Esophagus muscularis mucosa (tissue), 4 donors: ENCODE data around the gene ARL17B. TPM values are rescaled to one million over a fixed set of nuclear protein-coding genes. Genes with fewer than 3 reads are reported as not detected.
"Not testable (repeated sequence)": the region's sequence is repeated elsewhere in the genome, so short reads cannot be mapped to it uniquely, and the experiment has no call there.

Source experiments
- DNase-seq: peaks from one replicate; pipeline ENCODE4 v3.0.0-alpha.2; 2017; ENCODE audit errors: extremely low spot score
- H3K27ac ChIP-seq, 4 donors: fragments of 200-600 bp; sonication (generic); replicated peaks in 1 of 4; 1 replicate in 3 of 4; 2 replicates in 1 of 4; pipeline ENCODE4 v1.5.1; 2016 to 2019; ENCODE audit warnings: mild to moderate bottlenecking in 1 of 4
- H3K27me3 ChIP-seq, 4 donors: fragments of 200-600 bp; sonication (generic); one replicate each; pipeline versions ENCODE4 v1.5.1 to v1.6.0; 2016 to 2019
- H3K36me3 ChIP-seq, 4 donors: fragments of 200-600 bp; sonication (generic); one replicate each; pipeline ENCODE4 v1.5.1; 2016 to 2019
- H3K4me1 ChIP-seq, 4 donors: fragments of 200-600 bp; sonication (generic); one replicate each; pipeline ENCODE4 v1.5.1; 2016 to 2019
- H3K4me3 ChIP-seq, 4 donors: fragments of 200-600 bp; sonication (generic); 1 replicate in 2 of 4; 2 replicates in 2 of 4; pipeline ENCODE4 v1.5.1; 2016 to 2019; ENCODE audit warnings: mild to moderate bottlenecking in 4 of 4, moderate library complexity in 1 of 4
- H3K9me3 ChIP-seq, 4 donors: fragments of 200-600 bp; sonication (generic); 1 replicate in 3 of 4; 2 replicates in 1 of 4; pipeline ENCODE4 v1.5.1; 2016 to 2019
- WGBS: methylation state at CpG from one replicate; pipeline ENCODE4 v1.1.5; 2018; 5-methylcytosine and 5-hydroxymethylcytosine counted together
- intact Hi-C: fragments of 100-400 bp; cut with DNase I; formaldehyde crosslinking; loops from one replicate; pipeline ENCODE4 v1.15.1; 2023
- total RNA-seq, 4 donors: library from RNA; depleted of rRNA; stranded (reverse); fragments of >200 nt; gene quantifications; one replicate each; pipeline versions ENCODE4 v1.1.0 to v1.2.1, GENCODE V29; 2016

Gene ARL17B
- 10 to 100 TPM in 3 of 4 donors, 1 to 10 TPM in 1; 6.9 to 19.4 (median 15.4) TPM for total RNA-seq

DNA sequence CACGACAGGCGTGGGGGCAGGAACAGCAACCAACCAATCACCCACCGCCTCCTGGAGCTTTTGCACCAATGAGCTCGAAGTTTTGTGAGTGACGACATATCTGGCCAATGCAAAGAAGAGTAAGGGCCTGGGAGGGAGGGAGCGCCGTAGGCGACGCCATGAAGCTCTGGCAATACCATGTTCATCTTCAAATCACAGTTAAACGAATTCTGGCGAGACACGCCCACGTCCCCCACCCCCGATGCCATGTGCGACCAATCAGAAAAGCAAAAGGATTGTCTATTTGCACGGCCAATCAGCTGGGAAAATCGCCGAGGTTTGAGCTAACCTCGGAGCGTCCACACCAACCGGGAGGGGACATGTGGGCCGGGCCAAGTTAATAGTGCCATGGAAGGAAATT lies at the start of gene ARL17B:
TSS of gene ARL17B (minus strand) at position 12 of the 400 bp plus-strand sequence. CDS start 3,369 bp downstream, outside the sequence.
- H3K27ac ChIP-seq, intact Hi-C loops, H3K36me3 ChIP-seq, DNase-seq, H3K4me1 ChIP-seq, H3K9me3 ChIP-seq, H3K27me3 ChIP-seq: not testable (repeated sequence)
- no CpG with 5 or more reads among the region's 22 CpGs for WGBS
- peak within 1 kb of the TSS in 2 of 4 donors; percentile 24 to 33 for H3K4me3 ChIP-seq

DNA sequence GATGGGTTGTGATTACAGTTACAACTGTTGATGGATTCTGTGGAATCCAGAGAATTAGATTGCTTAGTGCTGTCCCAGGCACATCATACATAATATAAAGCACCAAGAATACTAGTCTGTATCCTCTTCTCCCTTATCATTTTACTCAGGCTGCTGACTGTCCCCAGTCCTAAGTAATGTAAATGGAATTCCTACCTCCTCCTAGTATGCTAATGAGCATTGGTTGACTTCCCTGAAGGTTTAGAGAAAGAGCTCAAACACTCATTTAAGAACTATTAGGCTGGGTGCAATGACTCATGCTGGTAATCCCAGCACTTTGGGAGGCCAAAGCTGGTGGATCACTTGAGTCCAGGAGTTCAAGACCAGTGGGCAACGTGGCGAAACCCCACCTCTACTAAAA lies 48.3 kb upstream of the ARL17B start:
- H3K4me1 ChIP-seq, H3K4me3 ChIP-seq, H3K27me3 ChIP-seq, H3K36me3 ChIP-seq, H3K9me3 ChIP-seq, DNase-seq, H3K27ac ChIP-seq, intact Hi-C loops: not testable (repeated sequence)
- no CpG with 5 or more reads among the region's 2 CpGs for WGBS

DNA sequence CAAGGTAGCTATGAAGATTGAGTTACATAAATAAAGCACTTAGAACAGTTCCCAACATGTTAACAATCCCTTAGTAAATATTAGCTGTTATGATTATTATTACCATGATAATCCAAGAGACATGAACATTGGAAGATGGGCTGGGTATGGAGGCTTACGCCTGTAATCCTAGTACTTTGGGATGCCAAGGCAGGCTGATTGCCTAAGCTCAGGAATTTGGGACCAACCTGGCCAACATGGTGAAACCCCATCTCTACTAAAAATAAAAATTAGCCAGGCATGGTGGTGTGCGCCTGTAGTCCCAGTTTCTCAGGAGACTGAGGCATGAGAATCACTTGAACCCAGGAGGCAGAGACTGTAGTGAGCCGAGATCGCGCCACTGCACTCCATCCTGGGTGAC lies 45.6 kb upstream of the ARL17B start:
- H3K4me1 ChIP-seq, H3K27ac ChIP-seq, H3K36me3 ChIP-seq, H3K4me3 ChIP-seq, H3K27me3 ChIP-seq, intact Hi-C loops, H3K9me3 ChIP-seq, DNase-seq: not testable (repeated sequence)
- no CpG with 5 or more reads among the region's 5 CpGs for WGBS

DNA sequence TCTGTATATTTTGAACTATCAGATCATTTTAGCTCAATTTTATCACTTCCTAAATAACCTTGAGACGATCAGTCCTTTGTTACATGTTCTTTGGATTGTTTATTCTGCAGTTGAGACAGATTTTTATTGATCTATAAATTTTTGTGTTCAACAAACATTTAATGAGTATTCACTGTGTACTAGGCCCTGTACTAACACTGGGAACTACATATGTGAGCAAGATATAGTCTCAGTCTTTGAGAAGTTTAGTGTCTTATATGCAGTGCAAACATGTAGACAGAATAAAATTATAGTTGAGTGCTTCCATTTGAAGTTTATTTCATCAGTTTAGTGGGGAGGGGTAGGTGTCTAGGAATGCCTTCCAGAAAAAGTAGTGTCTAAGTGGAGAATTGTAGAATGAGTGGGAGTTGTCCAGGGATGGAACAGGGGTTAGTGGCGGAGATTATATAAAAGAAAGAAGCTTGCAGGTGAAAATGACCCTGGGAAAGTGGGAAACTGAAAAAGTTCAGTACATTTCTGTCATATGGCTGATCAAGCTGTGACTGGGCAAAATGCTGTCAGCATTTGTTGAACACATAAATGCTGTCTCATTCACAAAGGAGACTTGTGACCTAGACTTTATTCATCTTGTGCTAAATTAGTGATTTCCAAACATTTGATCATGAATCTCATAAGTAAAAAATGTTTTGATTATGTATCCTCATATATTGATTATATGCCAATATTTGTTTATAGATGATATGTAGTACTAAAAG lies 39.6 kb upstream of the ARL17B start:
- H3K27ac ChIP-seq, intact Hi-C loops, DNase-seq, H3K4me1 ChIP-seq, H3K9me3 ChIP-seq, H3K4me3 ChIP-seq, H3K27me3 ChIP-seq, H3K36me3 ChIP-seq: not testable (repeated sequence)
- no CpG with 5 or more reads among the region's 2 CpGs for WGBS

DNA sequence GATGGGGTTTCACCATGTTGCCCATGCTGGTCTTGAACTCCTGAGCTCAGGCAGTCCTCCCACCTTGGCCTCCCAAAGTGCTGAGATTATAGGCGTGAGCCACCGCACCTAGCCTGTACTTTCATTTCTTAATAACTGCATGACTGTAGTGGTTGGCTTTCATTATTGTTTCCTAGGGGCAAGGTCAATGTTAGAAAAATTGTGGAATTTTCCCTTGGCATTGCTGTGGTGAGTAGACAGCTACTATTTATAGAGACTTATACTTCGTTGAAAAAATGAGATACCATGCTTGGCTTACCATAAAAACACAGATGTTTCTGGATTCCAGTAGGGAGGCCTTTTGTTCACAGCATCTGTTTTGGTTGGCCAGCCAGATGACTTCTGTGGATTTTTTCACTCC lies 39.0 kb upstream of the ARL17B start:
- intact Hi-C loops = not testable (repeated sequence)

DNA sequence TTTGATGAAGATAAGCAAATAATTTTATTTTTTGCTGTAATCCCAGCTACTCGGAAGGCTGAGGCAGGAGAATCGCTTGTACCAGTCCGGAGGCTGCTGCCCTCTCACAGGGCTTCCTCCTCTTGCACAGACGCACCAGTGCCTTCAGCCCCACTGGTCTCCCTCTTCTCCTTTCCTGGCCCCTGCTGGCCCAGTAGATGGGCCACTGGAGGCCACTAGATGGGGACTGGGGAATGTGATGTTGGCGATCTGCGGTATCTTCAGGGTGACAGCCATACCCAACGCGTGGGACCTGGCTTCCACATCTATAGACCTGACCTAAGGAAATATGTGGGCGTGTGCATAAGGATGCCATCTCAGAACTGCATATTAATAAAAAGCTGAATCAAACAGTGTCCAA lies 38.4 kb upstream of the ARL17B start:
- WGBS = no CpG with 5 or more reads among the region's 9 CpGs

More for the DNA sequence above, 39.0 kb upstream of the ARL17B start:
- not testable (repeated sequence) for H3K27me3 ChIP-seq, DNase-seq, H3K27ac ChIP-seq, H3K4me1 ChIP-seq, H3K36me3 ChIP-seq, H3K9me3 ChIP-seq, H3K4me3 ChIP-seq
- WGBS = no CpG with 5 or more reads among the region's 3 CpGs

DNA sequence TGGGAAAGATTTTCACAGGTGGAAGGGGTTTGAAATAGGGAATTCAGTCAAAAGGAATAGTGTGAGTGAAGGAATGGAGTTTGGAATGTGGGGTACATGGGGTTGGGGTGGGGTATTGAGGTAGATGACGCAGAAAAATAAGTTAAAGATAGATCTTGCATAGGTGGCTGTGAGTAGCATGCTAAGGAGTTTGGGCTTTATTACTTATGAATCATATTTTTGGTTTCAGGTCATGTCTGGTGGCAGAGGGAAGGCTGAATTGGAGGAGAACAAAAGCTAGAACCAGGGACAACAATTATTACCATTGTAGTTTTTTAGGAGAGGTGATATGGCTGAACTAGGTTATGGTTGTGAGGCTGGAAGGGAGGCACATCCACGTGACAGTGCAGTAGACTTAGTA lies 34.7 kb upstream of the ARL17B start:
- H3K36me3 ChIP-seq, H3K4me3 ChIP-seq, H3K27ac ChIP-seq, H3K9me3 ChIP-seq, intact Hi-C loops, H3K27me3 ChIP-seq, H3K4me1 ChIP-seq, DNase-seq: not testable (repeated sequence)
- no CpG with 5 or more reads among the region's 2 CpGs for WGBS

More for the DNA sequence above, 38.4 kb upstream of the ARL17B start:
- intact Hi-C loops, H3K27ac ChIP-seq, DNase-seq, H3K27me3 ChIP-seq, H3K9me3 ChIP-seq, H3K36me3 ChIP-seq, H3K4me1 ChIP-seq, H3K4me3 ChIP-seq: not testable (repeated sequence)

DNA sequence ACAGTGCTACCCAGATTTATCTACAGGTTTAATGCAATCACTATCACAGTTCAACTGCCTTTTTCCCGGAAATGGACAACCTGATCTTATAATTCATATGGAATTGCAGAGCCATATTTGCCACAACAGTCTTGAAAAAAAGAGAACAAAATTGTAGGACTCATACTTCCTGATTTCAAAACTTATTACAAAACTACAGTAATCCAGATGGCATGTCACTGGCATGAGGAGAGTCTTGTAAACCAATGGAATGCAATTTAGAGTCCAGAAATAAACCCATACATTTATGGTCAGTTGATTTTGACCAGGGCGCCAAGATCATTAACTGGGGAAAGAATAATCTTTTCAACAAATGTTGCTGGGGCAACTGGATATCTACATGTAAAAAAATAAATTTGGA lies 32.1 kb upstream of the ARL17B start:
- H3K4me3 ChIP-seq, H3K9me3 ChIP-seq, H3K36me3 ChIP-seq, DNase-seq, H3K27me3 ChIP-seq, H3K4me1 ChIP-seq, H3K27ac ChIP-seq, intact Hi-C loops: not testable (repeated sequence)
- no CpG with 5 or more reads among the region's 2 CpGs for WGBS

DNA sequence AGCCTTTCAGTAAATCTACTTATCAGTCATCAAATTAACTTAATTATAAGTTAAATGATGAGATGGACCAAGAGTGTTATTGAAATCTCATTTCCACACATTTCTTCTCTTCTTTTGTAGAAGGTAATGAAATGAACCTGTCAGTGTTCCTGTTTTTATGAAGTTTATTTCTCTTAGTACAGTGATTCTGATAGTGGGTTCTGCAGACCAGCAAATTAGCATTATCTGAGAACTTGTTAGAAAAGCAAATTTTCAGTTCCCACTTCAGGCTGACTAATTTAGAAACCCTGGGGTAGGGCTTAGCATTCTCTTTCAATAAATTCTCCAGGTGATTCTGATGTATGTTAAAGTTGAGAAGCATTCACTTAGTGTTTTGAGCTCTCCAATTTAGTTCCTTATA lies 23.9 kb upstream of the ARL17B start:
- H3K4me3 ChIP-seq, intact Hi-C loops, H3K4me1 ChIP-seq, H3K27ac ChIP-seq, H3K9me3 ChIP-seq, H3K36me3 ChIP-seq, DNase-seq, H3K27me3 ChIP-seq: not testable (repeated sequence)

DNA sequence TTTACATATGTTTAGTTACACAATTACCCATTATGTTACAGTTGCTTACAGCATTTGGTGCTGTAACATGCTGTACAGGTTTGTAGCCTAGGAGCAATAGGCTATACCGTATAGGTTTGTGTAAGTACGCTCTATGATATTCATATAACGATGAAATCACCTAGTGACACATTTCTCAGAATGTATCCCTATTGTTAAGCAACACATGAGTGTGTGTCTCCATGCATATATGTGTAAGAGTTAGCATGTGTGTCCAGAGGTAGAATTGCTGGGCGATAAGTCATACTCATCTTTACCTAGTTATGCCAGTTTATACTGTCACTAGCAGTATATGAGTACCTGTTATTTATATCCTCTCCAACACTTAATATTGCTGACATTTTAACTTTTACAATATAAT lies 21.6 kb upstream of the ARL17B start:
- H3K36me3 ChIP-seq, H3K27ac ChIP-seq, H3K4me3 ChIP-seq, H3K27me3 ChIP-seq, DNase-seq, H3K4me1 ChIP-seq, H3K9me3 ChIP-seq, intact Hi-C loops: not testable (repeated sequence)
- no CpG with 5 or more reads among the region's 4 CpGs for WGBS

DNA sequence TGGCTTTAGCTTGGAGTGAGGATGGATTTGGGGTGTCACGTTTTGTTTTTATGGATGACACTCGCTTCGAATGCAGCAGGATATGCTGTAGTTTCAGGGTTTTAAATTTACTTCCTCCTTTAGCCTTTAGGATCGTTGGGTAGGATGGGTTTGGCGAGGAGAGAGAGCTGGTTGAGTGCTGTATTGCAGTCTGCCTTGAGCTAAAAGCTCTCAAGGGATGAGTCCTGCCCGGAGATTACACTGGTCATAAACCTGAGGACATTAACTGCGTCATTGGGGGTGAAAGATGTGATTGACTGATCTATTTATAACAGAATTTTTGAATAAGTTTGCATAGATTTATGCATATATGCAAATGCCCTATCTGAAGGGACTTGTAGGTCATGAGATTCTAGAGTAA lies 11.9 kb upstream of the ARL17B start:
- intact Hi-C loops, H3K4me1 ChIP-seq: not testable (repeated sequence)
- no CpG with 5 or more reads among the region's 7 CpGs for WGBS

DNA sequence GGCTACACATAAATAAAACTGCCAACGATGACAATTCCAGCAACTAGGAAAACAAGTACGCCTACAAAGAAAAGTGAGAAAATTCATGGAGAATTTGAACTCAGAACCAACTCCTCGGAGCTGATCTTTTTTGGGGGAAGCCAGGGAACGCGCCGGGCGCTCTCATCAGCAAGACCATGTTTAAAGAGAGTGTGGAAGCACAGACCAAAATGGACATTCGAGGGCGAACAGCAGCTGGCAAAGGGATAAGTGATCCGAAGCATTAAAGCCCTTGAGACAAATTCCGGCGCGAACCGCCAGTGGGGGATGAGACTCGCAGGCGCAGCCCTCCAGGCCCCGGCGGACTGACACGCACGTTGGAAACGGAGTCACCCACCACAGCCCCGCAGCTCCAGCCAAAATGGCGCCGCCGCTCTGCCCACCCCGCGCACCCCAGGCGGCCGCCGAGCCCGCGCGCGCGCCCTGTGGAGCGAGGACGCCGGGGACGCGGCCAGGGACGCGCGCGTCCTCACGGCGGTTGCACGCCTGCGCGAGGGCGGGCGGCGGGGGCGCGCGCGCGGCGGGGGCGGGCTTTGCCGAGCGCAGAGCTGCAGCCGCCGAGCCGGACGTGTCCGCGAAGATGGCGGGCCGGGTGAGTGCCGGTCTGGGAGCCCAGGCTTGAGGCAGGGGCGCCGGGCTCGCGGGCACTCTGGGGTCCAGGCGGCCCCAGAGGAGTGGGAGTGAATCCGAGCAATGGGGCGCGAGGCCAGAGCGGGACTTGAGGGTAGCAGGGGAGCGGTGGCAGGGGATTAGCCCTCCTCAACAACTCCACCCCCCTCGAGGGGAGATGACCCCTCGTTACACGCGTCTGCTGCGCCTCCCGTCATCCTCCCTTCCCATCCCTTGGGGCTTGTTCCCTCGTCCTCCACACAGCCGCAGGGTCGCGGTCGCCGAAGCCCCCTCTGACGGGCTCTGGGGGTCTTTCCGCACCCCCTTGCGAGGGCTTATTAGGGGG lies 11.0 kb upstream of the ARL17B start:
- H3K9me3 ChIP-seq, H3K4me1 ChIP-seq, H3K27ac ChIP-seq, intact Hi-C loops, DNase-seq, H3K36me3 ChIP-seq, H3K4me3 ChIP-seq, H3K27me3 ChIP-seq: not testable (repeated sequence)
- WGBS = no CpG with 5 or more reads among the region's 95 CpGs

More for the DNA sequence above, 11.9 kb upstream of the ARL17B start:
- not testable (repeated sequence) for H3K36me3 ChIP-seq, DNase-seq, H3K9me3 ChIP-seq, H3K27me3 ChIP-seq, H3K4me3 ChIP-seq, H3K27ac ChIP-seq
